Suppressor macrophage (primary cell): ENCODE results near the gene GYS2.
"Not testable (repeated sequence)": the region's sequence is repeated elsewhere in the genome, so short reads cannot be mapped to it uniquely, and the experiment has no call there.

Experiments
- DNase-seq, 4 experiments: peaks; one replicate each; pipeline ENCODE4 v3.0.0-alpha.2; 2020 to 2022

Gene GYS2

GRCh38 chr12:21600196-21600595 lies 4.5 kb downstream of the GYS2 start:
- no peak for DNase-seq

DNA sequence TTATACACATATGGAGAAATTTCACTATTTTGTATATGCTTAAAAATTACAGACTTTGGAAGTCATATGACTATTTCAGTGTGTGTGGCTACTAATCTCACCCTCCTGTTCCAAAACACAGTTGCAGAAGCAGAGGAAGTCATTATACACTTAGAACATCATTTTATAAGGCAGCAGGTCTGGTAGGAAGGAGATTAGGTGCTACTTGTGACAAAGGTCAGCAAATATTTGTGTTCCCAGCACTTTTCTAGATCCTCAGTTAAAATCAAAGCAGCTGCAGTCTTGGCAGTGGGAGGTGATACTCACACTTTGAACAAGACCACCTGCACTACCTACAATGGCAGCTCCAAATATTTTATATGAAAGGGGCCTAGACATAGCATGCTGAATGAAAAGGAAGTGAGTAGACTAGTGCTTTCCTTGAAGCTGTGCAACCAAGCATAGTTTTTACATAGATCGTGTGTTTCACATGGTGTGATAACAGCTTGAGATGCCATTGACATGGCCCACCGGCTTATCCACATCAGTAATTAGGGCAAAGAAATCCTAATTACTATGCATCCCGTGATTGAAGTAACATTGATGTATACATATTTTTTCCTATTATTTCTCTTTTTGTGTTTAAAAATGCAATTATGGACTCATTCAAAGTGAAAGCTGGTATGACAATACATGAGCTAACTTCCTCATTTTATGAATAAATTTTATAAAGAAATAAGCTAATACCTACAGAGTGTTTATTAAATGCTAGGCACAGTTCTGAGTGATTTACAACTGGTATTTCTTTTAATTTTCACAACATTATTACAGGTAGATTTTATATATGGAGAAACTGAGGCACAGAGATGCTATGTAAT lies 5.3 kb downstream of the GYS2 start:
- DNase-seq: no peak

- no peak for DNase-seq
Measured at GRCh38 chr12:21598651-21599050, 6.0 kb downstream of the GYS2 start.

GRCh38 chr12:21595356-21595755 lies 9.3 kb downstream of the GYS2 start:
- not testable (repeated sequence) for DNase-seq

- no peak for DNase-seq
Measured at GRCh38 chr12:21585485-21585884, 19.2 kb downstream of the GYS2 start.

DNA sequence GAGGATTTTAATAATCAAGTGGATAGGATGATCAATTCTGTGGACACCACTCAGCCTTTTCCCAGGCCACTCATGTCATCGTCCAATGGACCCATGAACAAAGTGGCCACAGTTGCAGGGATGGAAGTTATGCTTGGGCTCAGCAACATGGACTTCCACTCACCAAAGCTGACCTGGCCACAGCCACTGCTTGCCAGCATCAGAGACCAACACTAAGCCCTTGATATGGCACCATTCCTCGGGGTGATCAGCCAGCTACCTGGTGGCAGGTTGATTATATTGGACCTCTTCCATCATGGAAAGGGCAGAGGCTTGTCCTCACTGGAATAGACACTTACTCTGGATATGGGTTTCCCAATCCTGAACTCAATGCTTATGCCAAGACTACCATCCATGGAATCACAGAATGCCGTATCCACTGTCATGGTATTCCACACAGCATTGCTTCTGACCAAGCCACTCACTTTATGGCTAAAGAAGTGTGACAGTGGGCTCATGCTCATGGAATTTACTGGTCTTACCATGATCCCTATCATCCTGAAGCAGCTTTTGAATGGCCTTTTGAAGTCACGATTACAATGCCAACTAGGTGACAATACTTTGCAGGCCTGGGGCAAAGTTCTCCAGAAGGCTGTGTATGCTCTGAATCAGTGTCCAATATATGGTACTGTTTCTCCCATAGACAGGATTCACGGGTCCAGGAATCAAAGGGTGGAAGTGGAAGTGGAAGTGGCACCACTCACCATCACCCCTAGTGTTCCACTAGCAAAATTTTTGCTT lies 20.1 kb downstream of the GYS2 start:
- not testable (repeated sequence) for DNase-seq

- DNase-seq: no peak
Measured at GRCh38 chr12:21583587-21583986, 21.1 kb downstream of the GYS2 start.

DNA sequence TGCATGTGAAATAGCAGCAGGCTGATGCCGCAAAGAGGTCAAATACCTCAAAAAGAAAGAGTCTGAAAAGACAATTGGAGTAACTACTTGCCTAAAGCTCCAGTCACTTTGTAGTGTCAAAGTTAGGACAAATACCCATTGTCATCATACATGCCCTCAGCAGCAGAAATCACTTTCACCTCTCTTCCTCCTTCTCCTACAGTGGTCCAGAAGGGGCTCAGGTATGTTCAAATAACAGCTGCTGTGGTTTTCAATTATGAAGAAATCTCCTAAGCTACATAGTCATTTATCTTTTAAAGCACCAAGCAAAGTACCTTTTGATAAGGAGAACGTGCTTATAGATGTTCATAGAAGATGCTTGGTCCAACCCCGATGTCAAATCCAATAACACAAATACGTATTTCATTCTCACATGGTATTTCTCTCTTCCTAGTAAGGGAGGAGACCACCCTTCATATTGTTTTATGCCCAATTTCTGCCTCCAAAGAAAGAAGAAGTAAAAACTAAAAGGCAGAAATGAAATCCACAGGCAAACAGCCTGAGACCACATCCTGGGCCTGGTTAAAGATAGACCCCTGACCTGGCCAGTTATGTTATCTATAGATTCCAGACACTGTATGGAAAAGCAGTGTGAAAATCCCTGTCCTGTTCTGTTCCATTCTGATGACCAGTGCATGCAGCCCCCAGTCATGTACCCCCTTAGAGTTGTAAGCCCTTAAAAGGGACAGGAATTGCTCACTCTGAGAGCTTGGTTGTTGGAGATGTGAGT lies 23.7 kb downstream of the GYS2 start:
- no peak for DNase-seq

DNA sequence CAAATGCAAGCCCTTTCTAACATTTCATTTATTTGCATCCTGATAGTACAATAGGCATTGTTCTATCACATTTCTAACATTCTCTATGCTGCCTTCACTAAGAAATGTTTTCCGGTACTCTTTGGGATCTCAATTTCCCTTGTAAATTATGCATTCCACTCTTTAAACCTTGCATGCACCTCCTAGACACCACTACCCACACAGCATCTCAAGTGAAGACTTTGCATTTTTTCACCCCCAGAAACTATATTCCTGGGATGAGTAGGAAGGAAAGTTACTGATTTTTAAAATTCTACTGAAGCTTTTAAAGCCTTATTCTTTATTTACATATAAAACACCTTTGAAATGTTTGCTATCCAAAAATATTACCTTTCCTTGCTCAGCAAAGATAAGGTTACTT lies 27.1 kb downstream of the GYS2 start:
- no peak for DNase-seq

DNA sequence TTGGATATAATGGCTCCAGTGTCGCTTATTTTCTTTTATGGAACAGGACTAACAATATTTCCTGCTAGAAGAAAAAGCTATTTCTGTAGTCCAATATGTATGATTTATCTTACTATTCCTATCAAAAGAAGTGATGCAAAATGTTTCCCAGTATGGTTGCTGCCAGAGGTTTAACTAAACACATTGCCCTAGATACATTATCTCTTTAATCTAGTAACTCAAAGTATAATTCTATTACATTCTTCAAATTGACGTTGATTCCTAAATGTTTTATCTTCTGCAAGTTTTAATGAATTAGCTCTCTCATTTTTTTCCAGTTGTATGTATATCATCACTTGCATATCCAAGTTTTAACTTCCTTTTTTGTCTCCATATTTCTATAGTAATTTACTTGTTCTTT lies 28.2 kb downstream of the GYS2 start:
- no peak for DNase-seq

GRCh38 chr12:21573733-21574358 lies 30.8 kb downstream of the GYS2 start:
- no peak for DNase-seq

- no peak for DNase-seq
Measured at GRCh38 chr12:21571046-21571445, 33.6 kb downstream of the GYS2 start.

GRCh38 chr12:21568115-21568514 lies 36.5 kb downstream of the GYS2 start:
- no peak for DNase-seq

DNA sequence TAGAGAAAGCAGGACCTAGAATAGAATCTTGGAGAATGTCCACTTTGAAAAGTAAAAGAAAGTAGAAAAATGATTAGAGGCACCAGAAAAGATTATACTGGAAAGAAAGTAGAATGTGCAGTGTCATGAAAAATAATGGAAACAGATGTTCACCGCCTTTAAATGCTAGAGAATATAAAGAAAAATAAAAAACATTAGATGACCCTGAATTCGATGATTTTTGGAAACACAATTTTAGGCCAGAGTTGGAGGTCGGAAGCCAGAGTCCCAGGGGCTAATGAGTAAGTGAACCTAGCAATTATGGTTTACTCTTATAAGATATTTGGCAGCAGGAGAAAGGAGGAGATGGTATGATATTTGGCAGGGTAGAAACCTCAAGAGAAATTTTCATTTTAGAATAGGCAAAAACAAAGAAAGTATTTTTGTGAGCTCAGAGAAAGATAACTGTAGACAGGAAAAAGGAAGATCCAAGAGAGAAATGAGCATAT lies 37.7 kb downstream of the GYS2 start:
- no peak for DNase-seq

- DNase-seq: no peak
Measured at GRCh38 chr12:21566223-21566906, 38.3 kb downstream of the GYS2 start.

- DNase-seq: no peak
Measured at GRCh38 chr12:21562859-21563258, 41.8 kb downstream of the GYS2 start.

DNA sequence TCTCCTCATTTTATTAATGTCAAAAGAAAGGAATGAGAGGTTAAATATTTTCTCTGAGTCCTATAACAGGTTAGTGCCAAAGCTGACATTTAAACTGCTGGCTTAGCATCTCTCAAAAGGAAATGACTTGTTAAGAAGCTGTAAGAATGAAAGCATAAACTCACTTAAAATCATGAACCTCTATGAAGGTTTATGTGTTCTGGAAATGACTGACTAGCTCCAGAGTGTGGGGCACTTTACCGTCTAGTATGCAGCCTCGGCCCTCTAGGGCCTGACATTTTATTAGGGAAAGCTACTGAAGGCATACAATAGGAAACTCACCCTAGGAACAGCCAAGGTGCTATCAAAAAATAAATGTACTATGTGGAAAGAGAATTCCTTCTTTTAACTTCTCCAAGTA lies 43.5 kb downstream of the GYS2 start:
- no peak for DNase-seq

DNA sequence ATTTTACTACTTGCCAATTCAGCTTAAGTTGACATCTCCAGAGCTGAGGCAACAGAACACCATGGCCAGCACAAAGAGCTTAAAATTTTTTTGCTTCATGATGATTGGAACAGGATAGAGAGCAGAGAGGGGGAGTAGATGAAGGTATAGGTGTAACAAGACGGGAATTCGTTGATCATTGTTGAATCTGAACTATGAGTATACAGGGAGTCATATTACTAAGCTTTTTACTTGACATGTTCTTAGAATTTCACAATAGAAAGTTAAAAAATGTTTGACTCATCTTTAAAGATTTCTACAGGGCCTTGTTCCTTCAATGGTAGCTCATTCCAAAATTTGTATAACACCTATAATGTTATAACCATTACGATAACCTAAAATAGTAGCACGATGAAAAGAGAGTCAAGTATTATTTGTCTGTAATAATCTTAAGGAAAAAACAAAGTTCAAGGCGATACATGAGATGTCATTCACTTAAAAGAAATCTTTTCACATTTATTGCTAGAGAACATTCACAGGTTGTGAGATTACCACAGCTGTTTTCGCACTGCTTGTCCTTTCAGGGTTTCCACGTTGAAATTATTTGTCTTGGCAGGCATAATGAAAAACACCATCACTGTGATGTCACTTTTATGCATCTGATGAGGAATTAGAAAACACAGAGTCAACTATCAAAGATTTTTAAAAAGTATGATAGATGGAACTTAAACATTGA lies 44.6 kb downstream of the GYS2 start:
- no peak for DNase-seq

- no peak for DNase-seq
Measured at GRCh38 chr12:21558100-21558679, 46.5 kb downstream of the GYS2 start.

- DNase-seq: no peak
Measured at GRCh38 chr12:21553329-21553675, 51.3 kb downstream of the GYS2 start.
